Astrocyte (in vitro differentiated cells and primary cell): ENCODE data around the gene STPG3. TPM values are rescaled to one million over a fixed set of nuclear protein-coding genes. Genes with fewer than 3 reads are reported as not detected.

Experiments used
- DNase-seq: peaks from one replicate; pipeline ENCODE4 v3.0.0-alpha.2; 2010; ENCODE audit warnings: low read depth
- FAIRE-seq: peaks from 2 replicates; lab custom pipeline; 2011; peaks lifted over from hg19 to GRCh38; lab: Jason Lieb, UNC
- H2AFZ ChIP-seq: 2 replicates; pipeline ENCODE4 v1.6.0; 2012; ENCODE audit warnings: low read depth, low read length, inconsistent platforms
- H3K27ac ChIP-seq: 2 replicates; pipeline ENCODE4 v1.5.1; 2011; ENCODE audit warnings: low read depth, low read length, inconsistent platforms
- H3K27me3 ChIP-seq: 2 replicates; pipeline ENCODE4 v1.6.0; 2011; ENCODE audit warnings: low read length, inconsistent platforms; ENCODE audit not compliant: insufficient read depth
- H3K36me3 ChIP-seq: 2 replicates; pipeline ENCODE4 v1.5.1; 2011; ENCODE audit warnings: low read length, inconsistent platforms; ENCODE audit not compliant: insufficient read depth
- H3K4me1 ChIP-seq: 2 replicates; pipeline ENCODE4 v1.5.1; 2011; ENCODE audit warnings: low read length, inconsistent platforms; ENCODE audit not compliant: insufficient read depth
- H3K4me2 ChIP-seq: 2 replicates; pipeline ENCODE4 v1.6.0; 2012; ENCODE audit warnings: low read length, inconsistent platforms
- H3K4me3 ChIP-seq: 2 replicates; pipeline ENCODE4 v1.5.1; 2011; ENCODE audit warnings: low read depth, mild to moderate bottlenecking, low read length, inconsistent platforms; ENCODE audit not compliant: insufficient read depth
- H3K79me2 ChIP-seq: 2 replicates; pipeline ENCODE4 v1.6.0; 2012; ENCODE audit warnings: mild to moderate bottlenecking, low read length, inconsistent platforms; ENCODE audit not compliant: insufficient read depth
- H3K9ac ChIP-seq: 2 replicates; pipeline ENCODE4 v1.6.0; 2012; ENCODE audit warnings: mild to moderate bottlenecking, low read length, inconsistent platforms
- H3K9me3 ChIP-seq: 2 replicates; pipeline ENCODE4 v1.5.1; 2012; ENCODE audit warnings: low read depth, mild to moderate bottlenecking, low read length, inconsistent platforms; ENCODE audit not compliant: insufficient read depth
- H4K20me1 ChIP-seq: 2 replicates; pipeline ENCODE4 v1.6.0; 2012; ENCODE audit warnings: low read length, inconsistent platforms; ENCODE audit not compliant: insufficient read depth
- H3K27ac Mint-ChIP-seq: one replicate; pipeline ENCODE4 v1.8.0; 2021; ENCODE audit warnings: mild to moderate bottlenecking, mixed read lengths; ENCODE audit not compliant: unreplicated experiment
- H3K27me3 Mint-ChIP-seq: one replicate; pipeline ENCODE4 v1.8.0; 2021; ENCODE audit warnings: low read depth, mixed read lengths; ENCODE audit not compliant: unreplicated experiment
- H3K36me3 Mint-ChIP-seq: one replicate; pipeline ENCODE4 v1.8.0; 2021; ENCODE audit warnings: low read depth, mixed read lengths; ENCODE audit not compliant: unreplicated experiment
- H3K4me1 Mint-ChIP-seq: one replicate; pipeline ENCODE4 v1.8.0; 2021; ENCODE audit warnings: low read depth, mixed read lengths; ENCODE audit not compliant: unreplicated experiment
- H3K4me3 Mint-ChIP-seq: one replicate; pipeline ENCODE4 v1.8.0; 2021; ENCODE audit warnings: mild to moderate bottlenecking, moderate library complexity, mixed read lengths; ENCODE audit not compliant: unreplicated experiment
- H3K9me3 Mint-ChIP-seq: one replicate; pipeline ENCODE4 v1.8.0; 2021; ENCODE audit warnings: mild to moderate bottlenecking, mixed read lengths; ENCODE audit not compliant: unreplicated experiment
- EZH2 ChIP-seq: IDR thresholded peaks from 2 replicates; pipeline ENCODE4 v1.6.1; 2012; ENCODE audit warnings: mild to moderate bottlenecking, low read length, inconsistent platforms; ENCODE audit not compliant: insufficient read depth
- total RNA-seq: library from RNA; stranded (reverse); gene quantifications from 2 replicates; pipeline ENCODE4 v1.2.1, GENCODE V29; 2021
- TF ChIP-seq, protein P1 (sequence below): IDR thresholded peaks from 2 replicates; pipeline ENCODE4 v1.5.1; 2011; ENCODE audit warnings: low read depth, mild to moderate bottlenecking, inconsistent platforms, low read length, moderate library complexity; ENCODE audit not compliant: insufficient read depth

Gene STPG3
- total RNA-seq, 1 donor from 2014 or later: not detected

DNA sequence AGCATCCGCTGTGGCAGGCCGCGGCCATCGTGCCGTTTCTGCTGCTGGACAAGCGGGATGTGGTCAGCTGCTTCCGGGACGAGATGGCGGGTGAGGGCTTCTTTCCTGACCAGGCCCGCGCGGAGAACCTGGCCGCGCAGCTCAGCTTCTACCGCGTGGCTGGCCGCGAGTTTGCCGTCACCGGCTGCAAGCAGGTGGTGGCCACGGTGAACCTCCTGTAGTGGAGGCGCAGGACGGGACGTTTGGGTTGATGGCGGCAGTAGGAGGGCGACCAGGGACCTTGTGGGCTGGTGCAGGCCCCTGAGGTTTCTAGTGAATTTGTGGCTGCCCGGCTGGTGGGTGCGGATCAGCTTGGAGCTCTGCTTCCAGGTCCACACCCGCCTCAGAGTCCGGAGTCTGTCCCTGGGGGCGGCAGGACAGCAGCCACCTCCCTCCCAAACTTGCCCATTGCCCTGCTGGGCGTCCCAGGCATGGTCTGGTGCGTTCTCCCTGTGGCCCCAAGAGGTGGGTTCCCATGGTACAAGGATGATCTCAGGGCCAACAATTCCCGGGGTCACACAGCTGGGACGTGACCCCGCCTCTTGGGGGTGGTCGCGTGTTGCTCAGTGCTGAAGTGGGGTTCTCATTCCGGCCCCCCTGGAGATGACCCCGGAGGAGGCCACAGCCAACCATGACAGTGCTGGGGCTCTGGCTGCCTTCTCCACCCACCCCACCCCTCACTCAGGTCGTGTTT, 28.8 kb downstream of the STPG3 start:
- H3K9me3 ChIP-seq: no peaks in the 10 kb centered on the region
- no peak for DNase-seq
- no peaks in the 10 kb centered on the region for H3K4me1 Mint-ChIP-seq
- no peaks in the 10 kb centered on the region for H3K27me3 ChIP-seq
- H3K27me3 Mint-ChIP-seq: no peaks in the 10 kb centered on the region
- TF ChIP-seq EZH2: no peak
- TF ChIP-seq, protein P1, sequence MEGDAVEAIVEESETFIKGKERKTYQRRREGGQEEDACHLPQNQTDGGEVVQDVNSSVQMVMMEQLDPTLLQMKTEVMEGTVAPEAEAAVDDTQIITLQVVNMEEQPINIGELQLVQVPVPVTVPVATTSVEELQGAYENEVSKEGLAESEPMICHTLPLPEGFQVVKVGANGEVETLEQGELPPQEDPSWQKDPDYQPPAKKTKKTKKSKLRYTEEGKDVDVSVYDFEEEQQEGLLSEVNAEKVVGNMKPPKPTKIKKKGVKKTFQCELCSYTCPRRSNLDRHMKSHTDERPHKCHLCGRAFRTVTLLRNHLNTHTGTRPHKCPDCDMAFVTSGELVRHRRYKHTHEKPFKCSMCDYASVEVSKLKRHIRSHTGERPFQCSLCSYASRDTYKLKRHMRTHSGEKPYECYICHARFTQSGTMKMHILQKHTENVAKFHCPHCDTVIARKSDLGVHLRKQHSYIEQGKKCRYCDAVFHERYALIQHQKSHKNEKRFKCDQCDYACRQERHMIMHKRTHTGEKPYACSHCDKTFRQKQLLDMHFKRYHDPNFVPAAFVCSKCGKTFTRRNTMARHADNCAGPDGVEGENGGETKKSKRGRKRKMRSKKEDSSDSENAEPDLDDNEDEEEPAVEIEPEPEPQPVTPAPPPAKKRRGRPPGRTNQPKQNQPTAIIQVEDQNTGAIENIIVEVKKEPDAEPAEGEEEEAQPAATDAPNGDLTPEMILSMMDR: no peak
- no peak for FAIRE-seq
- peaks cover 32% of the 10 kb centered on the region for H3K4me1 ChIP-seq
- H3K36me3 ChIP-seq: no peaks in the 10 kb centered on the region
- H3K9me3 Mint-ChIP-seq: no peaks in the 10 kb centered on the region
- peak overlapping the region; percentile 40 for H3K4me3 Mint-ChIP-seq
- peaks cover 41% of the 10 kb centered on the region for H4K20me1 ChIP-seq
- H2AFZ ChIP-seq: no peak overlapping the region
- H3K27ac ChIP-seq: no peak overlapping the region
- peaks cover 3% of the 10 kb centered on the region for H3K36me3 Mint-ChIP-seq
- no peak overlapping the region for H3K9ac ChIP-seq
- no peak overlapping the region for H3K27ac Mint-ChIP-seq
- peak overlapping the region; percentile 76 for H3K4me2 ChIP-seq
- H3K79me2 ChIP-seq: peaks cover 28% of the 10 kb centered on the region
- no peak overlapping the region for H3K4me3 ChIP-seq

DNA sequence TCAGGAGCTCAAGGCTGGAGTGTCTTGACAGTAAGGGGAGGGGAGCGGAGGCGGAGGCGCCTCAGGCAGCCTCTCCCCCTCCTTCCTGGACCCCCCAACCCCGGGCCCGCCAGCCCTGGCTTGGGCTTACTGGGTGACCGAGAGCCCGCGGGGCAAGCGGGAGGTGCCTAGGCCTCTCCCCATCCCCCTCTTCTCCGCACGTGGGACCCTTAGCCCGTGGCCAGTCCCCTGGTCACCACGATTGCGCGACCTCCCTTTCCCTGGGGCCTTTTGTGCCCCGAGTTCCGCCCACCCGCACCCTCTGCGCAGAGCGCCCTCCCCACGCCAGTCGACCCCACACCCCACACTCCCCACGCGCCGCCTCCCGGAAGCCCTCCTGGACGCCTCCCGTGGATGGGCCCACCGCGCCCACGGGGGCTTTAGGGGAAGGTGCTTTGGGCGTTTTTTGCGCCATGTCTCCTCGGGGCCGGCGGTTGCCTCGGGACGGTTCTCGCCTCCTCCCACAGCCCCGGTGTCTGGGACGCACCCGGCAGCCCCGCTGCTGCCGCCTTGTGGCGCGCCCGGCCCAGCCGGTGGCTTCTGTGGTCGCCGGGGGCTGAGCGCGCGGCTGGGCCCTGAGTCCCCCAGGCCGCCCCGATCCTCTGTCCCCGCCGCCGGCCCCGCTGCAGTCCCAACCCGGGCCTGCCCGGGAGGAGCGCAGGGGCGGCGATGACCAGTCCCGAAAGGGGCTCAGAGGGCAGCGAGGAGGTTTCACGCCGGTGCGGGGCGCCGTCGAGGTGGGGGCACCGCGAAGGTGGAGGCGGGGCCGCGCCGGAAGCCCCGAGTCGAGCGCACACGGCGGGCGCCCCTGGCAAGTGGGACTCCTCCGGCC, 29.6 kb downstream of the STPG3 start:
- Mint-ChIP-seq H3K4me3 (no peak overlapping the region), H3K9me3 (peaks cover 2% of the 10 kb centered on the region), H3K4me1 (no peaks in the 10 kb centered on the region), H3K27ac (no peak overlapping the region), H3K36me3 (peaks cover 3% of the 10 kb centered on the region), H3K27me3 (no peaks in the 10 kb centered on the region)
- H3K9ac ChIP-seq: no peak overlapping the region
- TF ChIP-seq, protein P1: no peak
- TF ChIP-seq EZH2: no peak
- no peak overlapping the region for H3K27ac ChIP-seq
- H3K36me3 ChIP-seq: no peaks in the 10 kb centered on the region
- DNase-seq: no peak
- H3K4me3 ChIP-seq: peak overlapping the region; percentile 10
- peaks cover 32% of the 10 kb centered on the region for H3K4me1 ChIP-seq
- no peaks in the 10 kb centered on the region for H3K9me3 ChIP-seq
- H3K4me2 ChIP-seq: peak overlapping the region; percentile 76
- peak overlapping the region; percentile 52 for H2AFZ ChIP-seq
- H4K20me1 ChIP-seq: peaks cover 41% of the 10 kb centered on the region
- no peaks in the 10 kb centered on the region for H3K27me3 ChIP-seq
- no peak for FAIRE-seq
- H3K79me2 ChIP-seq: peaks cover 28% of the 10 kb centered on the region
